SK-N-DZ (cell line): ENCODE data around the gene RHBDD3.
A peak's percentile ranks its signal among the peaks of the same experiment; 100 is the strongest.

Source experiments
- DNase-seq: peaks from one replicate; pipeline ENCODE4 v3.0.0-alpha.2; 2015; ENCODE audit warnings: low spot score

Gene RHBDD3

GRCh38 chr22:29306175-29306834, 38.5 kb upstream of the RHBDD3 start, which contains the start of gene GAS2L1:
GAS2L1 (plus strand) TSS chr22:29306650; CDS start chr22:29308106, 1,456 bp downstream.
- peak; percentile 77 for DNase-seq

- DNase-seq, result no peak
These were observed 38.0 kb upstream of the RHBDD3 start for GRCh38 chr22:29305836-29306174.

GRCh38 chr22:29302681-29303465, 35.1 kb upstream of the RHBDD3 start:
- DNase-seq, result no peak

GRCh38 chr22:29302402-29302680, 34.6 kb upstream of the RHBDD3 start:
- no peak for DNase-seq

- DNase-seq, result no peak
These were observed 34.1 kb upstream of the RHBDD3 start for GRCh38 chr22:29301716-29302401.

- DNase-seq, result no peak
These were observed 33.2 kb upstream of the RHBDD3 start for GRCh38 chr22:29300807-29301601.

GRCh38 chr22:29300467-29300806, 32.7 kb upstream of the RHBDD3 start:
- no peak for DNase-seq

- no peak for DNase-seq
These were observed 31.5 kb upstream of the RHBDD3 start for GRCh38 chr22:29299136-29299900.

GRCh38 chr22:29298641-29299040, 30.9 kb upstream of the RHBDD3 start:
- no peak for DNase-seq

GRCh38 chr22:29292379-29292778, 24.6 kb upstream of the RHBDD3 start:
- no peak for DNase-seq

GRCh38 chr22:29291215-29291614, 23.4 kb upstream of the RHBDD3 start:
- no peak for DNase-seq

GRCh38 chr22:29290061-29290460, 22.3 kb upstream of the RHBDD3 start:
- DNase-seq, result no peak

GRCh38 chr22:29288837-29289236, 21.1 kb upstream of the RHBDD3 start:
- no peak for DNase-seq

GRCh38 chr22:29284196-29284595, 16.4 kb upstream of the RHBDD3 start:
- DNase-seq, result no peak

GRCh38 chr22:29277927-29278326, 10.1 kb upstream of the RHBDD3 start:
- DNase-seq, result no peak

- DNase-seq, result no peak
These were observed 8.2 kb upstream of the RHBDD3 start for GRCh38 chr22:29275819-29276565.

- no peak for DNase-seq
These were observed 7.4 kb upstream of the RHBDD3 start for GRCh38 chr22:29275167-29275566.

- DNase-seq, result no peak
These were observed 4.8 kb upstream of the RHBDD3 start for GRCh38 chr22:29272624-29273023.

GRCh38 chr22:29270475-29271271, 2.9 kb upstream of the RHBDD3 start:
- DNase-seq, result no peak
